ENCODE measurements around the gene HSBP1L1.

GRCh38 chr18:79987566-79987965 is 23.1 kb downstream of the HSBP1L1 start:
- no peak for TF ChIP-seq CTCF (IDR thresholded peaks at IDR 0.05; ENCODE audit: insufficient read depth, low read length, poor library complexity, severe bottlenecking)
- TF ChIP-seq EZH2phosphoT487 (conservative IDR thresholded peaks at IDR 0.05; ENCODE audit: low read length), result no peak

Measured in SU-DHL-6 (cell line).